Brain microvascular endothelial cell (primary cell): ENCODE measurements around the gene FRMD3.

ENCODE experiments used
- DNase-seq: peaks from one replicate; pipeline ENCODE4 v3.0.0-alpha.2; 2020
- H3K27ac ChIP-seq: fragments of 250-450 bp; sonication (Bioruptor Pico); 2 replicates; pipeline ENCODE4 v1.5.1; 2020; ENCODE audit warnings: mild to moderate bottlenecking, moderate library complexity
- H3K27me3 ChIP-seq: fragments of 250-450 bp; sonication (Bioruptor Pico); replicated peaks from 2 replicates; pipeline ENCODE4 v1.5.1; 2020; ENCODE audit warnings: mild to moderate bottlenecking
- H3K36me3 ChIP-seq: fragments of 250-450 bp; sonication (Bioruptor Pico); replicated peaks from 2 replicates; pipeline ENCODE4 v1.5.1; 2020; ENCODE audit warnings: mild to moderate bottlenecking
- H3K4me3 ChIP-seq: 2 replicates; pipeline ENCODE4 v1.5.1; 2011; ENCODE audit warnings: low read depth, mild to moderate bottlenecking, control low read depth, low read length, moderate library complexity
- in situ Hi-C: cut with HindIII; loops from 2 replicates; pipeline ENCODE4 v1.10.0; 2017; ENCODE audit warnings: low sequenced_read_pairs, low pct_ligation_motif_present
- TF ChIP-seq, protein P1 (sequence below): IDR thresholded peaks from 2 replicates; pipeline ENCODE4 v1.5.1; 2011; ENCODE audit warnings: low read depth, mild to moderate bottlenecking, moderate library complexity, low read length, control low read depth, inconsistent platforms; ENCODE audit errors: missing control alignments

Gene FRMD3

DNA sequence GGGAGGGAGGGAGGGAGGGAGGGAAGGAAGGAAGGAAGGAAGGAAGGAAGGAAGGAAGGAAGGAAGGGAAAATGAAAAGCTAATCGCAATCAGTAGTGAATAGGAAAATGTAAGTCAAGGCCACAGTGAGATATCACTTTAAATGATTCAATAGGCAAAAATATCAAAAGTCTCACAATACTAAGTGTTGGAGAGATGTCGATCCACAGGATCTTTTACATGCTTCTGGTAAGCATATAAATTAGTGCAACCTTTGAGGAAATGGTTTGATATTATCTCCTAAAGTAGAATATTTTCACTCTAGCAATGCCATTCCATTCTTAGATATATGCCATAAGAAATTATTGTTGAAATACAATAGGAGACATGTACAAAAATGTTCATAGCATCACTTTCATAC is 58.4 kb downstream of the FRMD3 start:
- Histone ChIP-seq H3K27me3 (no peaks in the 10 kb centered on the region), H3K36me3 (no peaks in the 10 kb centered on the region), H3K27ac (no peak overlapping the region), H3K4me3 (no peak overlapping the region)
- no peak for DNase-seq
- TF ChIP-seq, protein P1, sequence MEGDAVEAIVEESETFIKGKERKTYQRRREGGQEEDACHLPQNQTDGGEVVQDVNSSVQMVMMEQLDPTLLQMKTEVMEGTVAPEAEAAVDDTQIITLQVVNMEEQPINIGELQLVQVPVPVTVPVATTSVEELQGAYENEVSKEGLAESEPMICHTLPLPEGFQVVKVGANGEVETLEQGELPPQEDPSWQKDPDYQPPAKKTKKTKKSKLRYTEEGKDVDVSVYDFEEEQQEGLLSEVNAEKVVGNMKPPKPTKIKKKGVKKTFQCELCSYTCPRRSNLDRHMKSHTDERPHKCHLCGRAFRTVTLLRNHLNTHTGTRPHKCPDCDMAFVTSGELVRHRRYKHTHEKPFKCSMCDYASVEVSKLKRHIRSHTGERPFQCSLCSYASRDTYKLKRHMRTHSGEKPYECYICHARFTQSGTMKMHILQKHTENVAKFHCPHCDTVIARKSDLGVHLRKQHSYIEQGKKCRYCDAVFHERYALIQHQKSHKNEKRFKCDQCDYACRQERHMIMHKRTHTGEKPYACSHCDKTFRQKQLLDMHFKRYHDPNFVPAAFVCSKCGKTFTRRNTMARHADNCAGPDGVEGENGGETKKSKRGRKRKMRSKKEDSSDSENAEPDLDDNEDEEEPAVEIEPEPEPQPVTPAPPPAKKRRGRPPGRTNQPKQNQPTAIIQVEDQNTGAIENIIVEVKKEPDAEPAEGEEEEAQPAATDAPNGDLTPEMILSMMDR: no peak
- in situ Hi-C loops: no loop called here

DNA sequence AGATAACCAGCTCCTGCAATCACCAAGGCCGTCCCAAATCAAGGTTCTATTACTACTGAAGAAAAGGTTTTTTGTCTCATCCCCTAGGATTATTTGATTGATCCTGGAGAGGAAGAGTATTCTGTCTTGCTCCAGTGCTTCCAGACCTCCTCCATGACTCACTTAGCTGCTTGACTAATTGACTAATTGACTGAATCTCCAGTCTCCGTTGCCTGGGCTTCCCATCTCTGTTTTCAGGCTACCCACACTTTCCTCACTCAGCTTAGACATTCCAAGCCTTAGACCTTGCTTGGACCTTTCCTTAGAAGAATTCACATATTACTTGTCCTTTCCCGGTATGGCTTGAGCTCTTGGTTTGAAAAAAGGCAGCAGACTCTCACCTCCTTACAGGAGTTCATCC is 60.6 kb downstream of the FRMD3 start:
- Histone ChIP-seq H3K4me3 (no peak overlapping the region), H3K27ac (no peak overlapping the region), H3K36me3 (no peaks in the 10 kb centered on the region), H3K27me3 (no peaks in the 10 kb centered on the region)
- in situ Hi-C loops: no loop called here
- DNase-seq: no peak
- TF ChIP-seq, protein P1: no peak

DNA sequence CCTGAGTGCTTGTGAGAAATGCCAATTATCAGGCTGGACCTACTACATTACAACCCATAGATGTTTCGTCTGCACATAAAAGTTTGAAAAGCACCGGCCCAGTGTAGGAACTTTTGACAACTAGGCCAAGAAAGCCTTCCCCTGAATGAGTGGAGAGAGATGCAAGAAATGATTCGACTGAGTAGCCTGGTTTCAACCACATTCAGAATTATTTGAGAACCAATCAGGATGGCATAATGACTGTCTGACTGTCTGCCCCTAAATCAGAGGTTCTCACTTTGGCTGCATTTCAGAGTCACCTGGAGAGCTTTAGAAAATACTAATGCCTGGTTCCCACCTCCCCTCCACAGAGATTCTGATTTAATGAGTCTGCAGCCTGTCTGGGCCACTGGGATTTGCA is 61.1 kb downstream of the FRMD3 start:
- no peaks in the 10 kb centered on the region for H3K36me3 ChIP-seq
- in situ Hi-C loops: no loop called here
- H3K4me3 ChIP-seq: no peak overlapping the region
- H3K27me3 ChIP-seq: no peaks in the 10 kb centered on the region
- DNase-seq: no peak
- no peak overlapping the region for H3K27ac ChIP-seq
- TF ChIP-seq, protein P1: no peak

DNA sequence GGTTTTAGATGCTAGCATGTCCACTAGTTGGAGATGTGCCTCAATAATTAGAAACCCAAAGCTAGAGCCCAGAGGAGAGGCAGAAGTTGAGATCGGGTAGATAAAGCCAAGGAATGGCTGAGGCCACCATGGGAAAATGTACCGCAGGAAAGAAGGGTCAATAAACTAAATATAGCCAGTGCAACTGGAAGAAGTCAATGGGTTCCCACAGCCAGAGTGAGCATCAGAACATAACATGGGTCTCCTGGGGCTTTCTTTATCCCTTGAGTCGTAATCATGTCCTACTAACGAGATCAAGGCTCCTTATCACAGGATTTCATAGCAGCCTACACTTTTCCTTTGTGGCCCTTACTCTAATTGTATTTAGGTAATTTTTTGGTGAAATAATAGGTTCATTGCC is 61.7 kb downstream of the FRMD3 start:
- in situ Hi-C loops: no loop called here
- Histone ChIP-seq H3K36me3 (no peaks in the 10 kb centered on the region), H3K4me3 (no peak overlapping the region), H3K27me3 (no peaks in the 10 kb centered on the region), H3K27ac (no peak overlapping the region)
- no peak for DNase-seq
- TF ChIP-seq, protein P1: no peak

DNA sequence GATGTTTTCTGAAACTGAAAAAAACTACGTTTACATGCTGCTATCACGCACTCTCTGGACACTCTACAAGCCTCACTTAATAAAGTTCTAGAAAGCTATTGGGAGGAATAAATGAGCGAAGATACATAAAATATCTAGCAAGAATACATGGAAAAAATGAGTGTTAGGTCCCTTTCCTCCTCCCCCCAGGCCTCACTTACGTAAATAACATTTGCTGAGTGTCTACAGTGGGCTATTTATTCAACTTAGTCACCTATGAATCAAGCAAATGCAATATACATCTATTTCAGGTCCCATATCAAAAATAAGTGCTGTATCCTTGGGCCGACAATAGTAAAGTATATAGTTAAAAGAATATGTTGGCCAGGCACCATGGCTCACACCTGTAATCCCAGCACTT is 62.5 kb downstream of the FRMD3 start:
- H3K36me3 ChIP-seq: no peaks in the 10 kb centered on the region
- no peaks in the 10 kb centered on the region for H3K27me3 ChIP-seq
- TF ChIP-seq, protein P1: no peak
- in situ Hi-C loops: no loop called here
- H3K4me3 ChIP-seq: no peak overlapping the region
- DNase-seq: no peak
- H3K27ac ChIP-seq: no peak overlapping the region

DNA sequence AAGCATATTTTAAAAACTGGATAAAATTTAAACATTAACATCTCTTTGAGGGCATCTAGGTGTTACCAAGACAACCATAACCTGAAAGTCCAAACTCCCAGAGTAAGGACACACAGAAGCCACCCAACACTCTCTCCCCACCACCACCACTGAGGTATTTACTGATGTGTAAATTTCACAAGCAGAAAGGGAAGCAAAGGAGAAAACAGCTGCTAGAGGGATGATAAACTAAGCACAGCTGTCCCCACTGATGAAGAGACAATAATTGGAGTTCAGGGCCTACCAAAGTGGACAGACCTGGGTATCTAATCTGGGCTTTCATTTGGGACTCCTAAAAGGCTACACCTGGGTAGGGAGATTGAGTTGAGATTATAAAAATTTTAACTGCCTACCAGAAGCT is 63.6 kb downstream of the FRMD3 start:
- Histone ChIP-seq H3K27me3 (no peaks in the 10 kb centered on the region), H3K4me3 (no peak overlapping the region), H3K36me3 (no peaks in the 10 kb centered on the region), H3K27ac (no peak overlapping the region)
- TF ChIP-seq, protein P1: no peak
- no peak for DNase-seq
- in situ Hi-C loops: no loop called here
